Activated naive CD4-positive, alpha-beta T cell treated with anti-CD3 and anti-CD28 coated beads, Interleukin-2, amount 10 ng/mL, durations not matched to agents 7 days and 5 days (primary cell): Measurements from ENCODE around the gene ADI1.
A peak's percentile ranks its signal among the peaks of the same experiment; 100 is the strongest.

Experiments
- CTCF ChIA-PET: fragments of 350-600 bp; sonication (Branson Sonifier 250); formaldehyde crosslinking; loops from one replicate; lab custom pipeline; 2021; ENCODE audit warnings: antibody characterized with exemption; lab: Charles Lee
- DNase-seq: peaks from one replicate; pipeline ENCODE4 v3.0.0-alpha.2; 2020
- H3K27ac Mint-ChIP-seq: one replicate; pipeline ENCODE4 v1.8.0; 2021; ENCODE audit warnings: mild to moderate bottlenecking, moderate library complexity, mixed read lengths
- H3K27me3 Mint-ChIP-seq: one replicate; pipeline ENCODE4 v1.8.0; 2021; ENCODE audit warnings: mild to moderate bottlenecking, mixed read lengths
- H3K36me3 Mint-ChIP-seq: one replicate; pipeline ENCODE4 v1.8.0; 2021; ENCODE audit warnings: mixed read lengths
- H3K4me1 Mint-ChIP-seq: one replicate; pipeline ENCODE4 v1.8.0; 2021; ENCODE audit warnings: mixed read lengths
- H3K4me3 Mint-ChIP-seq: one replicate; pipeline ENCODE4 v1.8.0; 2021; ENCODE audit warnings: mild to moderate bottlenecking, moderate library complexity, mixed read lengths
- H3K9me3 Mint-ChIP-seq: one replicate; pipeline ENCODE4 v1.8.0; 2021; ENCODE audit warnings: mixed read lengths

Gene ADI1

DNA sequence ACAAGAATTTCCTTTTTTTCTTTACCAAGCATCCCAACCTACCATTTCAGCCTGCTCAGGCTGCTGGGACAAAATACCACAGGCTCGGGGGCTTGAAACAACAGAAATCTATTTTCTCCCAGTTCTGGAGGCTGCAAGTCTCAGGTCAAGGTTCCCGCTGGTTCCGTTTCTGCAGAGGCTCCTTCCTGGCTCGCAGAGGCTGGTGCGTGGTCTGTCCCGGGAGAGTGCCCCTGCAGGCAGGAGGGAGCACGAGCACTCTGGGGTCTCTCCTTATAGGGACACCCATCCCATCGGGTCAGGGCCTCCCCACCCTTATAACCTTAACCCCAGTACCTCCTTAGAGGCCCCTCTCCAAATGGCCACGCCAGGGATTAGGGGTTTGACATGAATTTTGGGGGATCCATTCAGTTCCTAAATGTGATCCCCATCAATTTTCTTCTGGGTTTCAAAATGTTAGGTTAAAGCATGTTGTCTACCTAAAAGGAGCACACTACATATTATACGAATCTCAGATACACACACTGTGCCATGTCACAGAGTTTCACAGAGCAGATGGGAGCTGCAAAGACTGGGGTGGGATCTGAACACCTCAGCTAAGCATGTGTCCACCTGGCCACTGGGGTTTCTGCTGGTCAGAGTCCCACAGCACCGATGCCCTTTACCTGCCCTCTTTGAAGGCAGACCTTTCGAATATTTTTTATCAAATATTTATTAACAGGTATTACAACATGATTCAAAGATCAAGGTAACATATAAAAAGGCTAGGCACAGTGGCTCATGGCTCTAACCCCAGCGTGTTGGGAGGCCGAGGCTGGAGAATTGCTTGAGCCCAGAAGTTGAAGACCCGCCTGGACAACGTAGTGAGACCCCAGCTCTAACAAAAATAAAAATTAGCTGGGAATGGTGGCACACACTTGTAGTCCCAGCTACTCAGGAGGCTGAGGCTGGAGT lies 17.6 kb upstream of the ADI1 start:
- CTCF ChIA-PET, result interaction anchor here (2.0 kb wide), 1 partner anchor 12 kb away, joined by 7 read pairs; no protein-coding TSS in a partner anchor
- peaks cover 5% of the 10 kb centered on the region for H3K4me1 Mint-ChIP-seq
- DNase-seq, result peak; percentile 34
- H3K27ac Mint-ChIP-seq, result peak overlapping the region; percentile 77
- H3K9me3 Mint-ChIP-seq, result no peaks in the 10 kb centered on the region
- peaks cover 10% of the 10 kb centered on the region for H3K36me3 Mint-ChIP-seq
- H3K4me3 Mint-ChIP-seq, result peak overlapping the region; percentile 70
- no peaks in the 10 kb centered on the region for H3K27me3 Mint-ChIP-seq

DNA sequence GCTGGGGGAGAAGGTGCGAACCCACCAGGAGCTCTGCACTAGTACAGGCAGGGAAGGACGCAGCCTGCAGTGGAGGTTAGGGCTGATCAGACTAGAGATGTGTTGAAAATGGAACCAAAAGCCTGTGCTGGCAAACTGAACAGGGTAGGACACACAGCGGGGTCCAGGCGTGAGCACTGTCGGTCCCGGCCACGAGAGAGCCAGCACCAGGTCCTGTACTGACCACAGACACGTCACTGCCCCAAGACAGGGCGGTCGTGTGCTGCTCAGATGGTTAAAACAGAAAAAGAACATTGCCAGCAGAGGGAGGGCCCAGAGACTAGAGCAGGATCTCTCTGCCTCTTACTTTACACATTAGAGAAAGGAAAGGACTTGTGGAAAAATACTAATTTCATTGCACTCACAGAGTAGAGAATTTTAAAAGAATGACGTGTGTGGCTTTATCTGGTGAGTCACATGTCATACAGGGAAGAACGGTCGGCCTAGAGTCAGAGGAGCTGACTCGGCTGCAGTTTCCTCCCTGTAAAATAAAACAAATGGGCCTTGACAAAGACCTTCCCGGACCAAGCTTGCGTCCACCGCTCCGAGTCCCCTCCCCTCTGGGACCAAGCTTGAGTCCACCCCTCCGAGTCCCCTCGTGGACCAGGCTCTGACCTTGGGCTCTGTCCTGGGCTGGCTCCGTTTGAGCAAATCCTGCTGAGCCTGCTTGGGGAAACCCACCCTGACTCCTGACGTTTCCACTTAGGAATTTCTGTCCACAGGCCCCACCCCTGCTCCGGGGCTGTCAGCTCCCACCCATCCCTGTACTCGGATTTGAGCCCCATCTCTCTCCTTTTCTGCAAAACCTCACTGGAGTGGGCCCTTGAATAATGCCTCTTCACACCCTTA lies 16.7 kb upstream of the ADI1 start:
- CTCF ChIA-PET, result interaction anchor here (2.0 kb wide), 1 partner anchor 11 kb away, joined by 7 read pairs; no protein-coding TSS in a partner anchor
- DNase-seq, result no peak
- peaks cover 3% of the 10 kb centered on the region for H3K36me3 Mint-ChIP-seq
- H3K27me3 Mint-ChIP-seq, result no peaks in the 10 kb centered on the region
- peaks cover 5% of the 10 kb centered on the region for H3K4me1 Mint-ChIP-seq
- H3K4me3 Mint-ChIP-seq, result peak overlapping the region; percentile 70
- peak overlapping the region; percentile 77 for H3K27ac Mint-ChIP-seq
- H3K9me3 Mint-ChIP-seq, result no peaks in the 10 kb centered on the region

DNA sequence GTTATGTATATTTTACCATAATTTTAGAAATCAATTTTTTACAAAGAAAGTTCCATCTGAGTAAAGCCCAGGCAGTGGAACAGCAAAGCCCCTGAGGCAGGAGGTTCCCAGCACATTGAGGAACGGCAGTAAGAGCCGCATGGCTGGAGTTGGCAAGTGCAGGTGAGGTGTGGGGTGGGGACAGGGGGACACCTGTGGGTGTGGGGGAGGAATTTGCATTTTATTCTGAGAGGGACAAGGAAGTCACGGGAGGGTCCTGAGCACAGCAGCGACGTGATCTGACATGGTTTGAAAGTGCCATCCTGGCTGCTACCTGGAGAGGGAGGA lies 16.1 kb upstream of the ADI1 start:
- Mint-ChIP-seq H3K27me3 (no peaks in the 10 kb centered on the region), H3K27ac (no peak overlapping the region), H3K4me3 (peak overlapping the region; percentile 70), H3K9me3 (no peaks in the 10 kb centered on the region), H3K36me3 (peaks cover 3% of the 10 kb centered on the region), H3K4me1 (peaks cover 5% of the 10 kb centered on the region)
- CTCF ChIA-PET, result interaction anchor here (2.0 kb wide), 1 partner anchor 11 kb away, joined by 7 read pairs; no protein-coding TSS in a partner anchor
- no peak for DNase-seq

DNA sequence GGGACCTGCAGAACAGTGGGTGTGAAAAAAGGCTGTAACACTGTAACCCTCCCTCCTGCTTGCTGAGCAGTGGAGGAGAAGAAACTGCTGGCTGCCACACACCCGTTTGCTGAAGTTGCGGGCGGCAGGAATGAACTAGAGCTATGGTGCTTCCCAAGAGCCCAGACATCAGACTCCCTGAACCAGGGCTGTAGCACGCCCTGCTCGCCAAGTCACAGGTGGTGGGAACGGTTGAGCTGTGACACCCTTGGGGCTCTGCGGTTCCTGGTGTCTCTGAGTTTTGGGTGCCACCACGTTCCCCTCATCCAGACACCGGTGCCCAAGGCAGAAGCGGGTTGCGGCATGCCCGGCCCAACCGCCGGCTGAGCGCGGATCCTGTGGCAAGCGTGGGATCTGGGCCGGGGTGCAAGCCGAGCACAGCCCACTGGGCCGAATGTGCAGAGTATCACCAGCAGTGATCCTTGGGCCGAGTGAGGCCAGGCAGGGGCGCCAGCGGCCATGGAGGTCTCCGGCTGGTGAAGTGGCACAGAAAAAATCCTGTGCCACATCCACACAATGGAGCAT lies 15.0 kb upstream of the ADI1 start:
- Mint-ChIP-seq H3K9me3 (no peaks in the 10 kb centered on the region), H3K36me3 (peaks cover under 1% of the 10 kb centered on the region), H3K27me3 (peaks cover 4% of the 10 kb centered on the region), H3K4me3 (no peak overlapping the region), H3K27ac (no peak overlapping the region), H3K4me1 (peaks cover 5% of the 10 kb centered on the region)
- CTCF ChIA-PET, result no interaction called here
- DNase-seq, result no peak

DNA sequence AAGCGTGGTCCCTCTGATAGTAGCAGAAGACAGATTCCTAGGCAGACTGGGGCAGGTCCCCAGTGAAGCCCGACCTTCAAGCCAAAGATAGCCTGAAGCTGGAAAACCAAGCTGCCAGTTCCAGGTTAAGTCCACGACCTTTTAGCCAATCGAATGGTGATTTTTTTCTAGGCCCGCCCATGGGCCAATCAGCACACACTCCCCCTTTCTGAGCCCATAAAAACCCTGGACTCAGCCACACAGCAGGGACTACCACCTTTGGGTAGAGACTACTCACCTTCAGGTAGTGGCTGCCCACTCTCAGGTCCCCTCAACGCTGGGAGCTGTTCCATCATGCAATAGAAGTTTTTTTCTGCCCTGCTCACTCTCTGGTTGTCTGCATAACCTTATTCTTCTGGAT lies 14.5 kb upstream of the ADI1 start:
- H3K36me3 Mint-ChIP-seq, result no peaks in the 10 kb centered on the region
- H3K9me3 Mint-ChIP-seq, result no peaks in the 10 kb centered on the region
- DNase-seq, result no peak
- H3K27ac Mint-ChIP-seq, result no peak overlapping the region
- peaks cover 4% of the 10 kb centered on the region for H3K27me3 Mint-ChIP-seq
- H3K4me1 Mint-ChIP-seq, result peaks cover 5% of the 10 kb centered on the region
- no peak overlapping the region for H3K4me3 Mint-ChIP-seq
- CTCF ChIA-PET, result no interaction called here

DNA sequence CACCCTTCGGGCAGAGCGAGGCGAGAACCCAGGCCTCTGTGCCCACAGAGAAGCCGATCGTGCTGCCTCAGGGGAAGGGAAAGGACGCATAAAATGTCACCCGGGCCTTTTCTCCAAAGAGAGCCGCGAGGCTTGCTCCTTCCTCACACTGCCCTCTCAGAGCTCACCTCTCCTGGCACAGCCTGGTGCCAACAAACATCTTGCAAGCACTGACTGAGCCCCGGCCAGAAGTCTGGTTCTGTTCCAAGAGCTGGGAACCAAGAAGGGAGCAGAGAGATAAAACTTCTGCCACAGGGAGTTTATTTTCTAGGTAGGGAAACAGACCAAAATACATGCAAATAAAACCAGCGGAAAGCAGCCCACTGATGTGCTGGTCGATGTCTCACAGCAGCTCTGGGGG lies 13.6 kb upstream of the ADI1 start:
- H3K9me3 Mint-ChIP-seq, result no peaks in the 10 kb centered on the region
- H3K4me3 Mint-ChIP-seq, result no peak overlapping the region
- CTCF ChIA-PET, result no interaction called here
- H3K4me1 Mint-ChIP-seq, result peaks cover 5% of the 10 kb centered on the region
- H3K36me3 Mint-ChIP-seq, result no peaks in the 10 kb centered on the region
- H3K27me3 Mint-ChIP-seq, result peaks cover 4% of the 10 kb centered on the region
- no peak overlapping the region for H3K27ac Mint-ChIP-seq
- no peak for DNase-seq

DNA sequence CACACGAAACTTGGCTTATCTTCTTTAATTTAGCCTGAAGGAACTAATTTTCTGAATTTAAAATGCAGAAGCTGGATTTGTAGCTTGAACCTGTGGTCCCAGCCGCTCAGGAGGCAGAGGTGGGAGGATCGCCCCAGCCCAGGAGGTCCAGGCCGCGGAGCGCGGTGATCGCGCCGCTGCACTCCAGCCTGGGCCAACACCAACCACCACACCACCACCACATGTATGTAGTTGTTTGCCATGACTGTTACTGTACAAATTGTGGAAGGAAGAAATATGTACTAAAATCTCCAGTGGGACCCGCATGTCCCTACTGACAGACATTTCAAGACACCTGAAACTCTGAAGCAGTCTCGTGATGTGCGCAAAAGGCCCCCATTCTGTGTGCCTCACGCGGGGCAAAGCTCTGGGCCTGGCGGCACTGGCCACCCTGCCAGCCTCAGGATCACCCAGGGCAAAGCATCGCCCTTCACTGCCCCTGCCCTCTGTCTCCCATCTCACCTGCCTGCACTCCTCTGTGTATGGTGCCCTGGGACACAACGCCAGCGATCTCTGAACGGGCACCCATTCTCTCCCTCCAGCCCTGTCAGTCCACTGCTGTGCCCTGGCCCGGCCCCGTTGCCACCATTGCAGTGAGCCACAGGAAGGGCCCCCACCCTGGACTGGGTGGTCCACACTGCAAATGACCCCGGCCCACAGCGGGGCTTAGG lies 10.1 kb upstream of the ADI1 start:
- Mint-ChIP-seq H3K4me3 (no peak overlapping the region), H3K4me1 (no peaks in the 10 kb centered on the region), H3K36me3 (no peaks in the 10 kb centered on the region), H3K27ac (no peak overlapping the region), H3K27me3 (peaks cover 8% of the 10 kb centered on the region), H3K9me3 (no peaks in the 10 kb centered on the region)
- CTCF ChIA-PET, result no interaction called here
- no peak for DNase-seq

DNA sequence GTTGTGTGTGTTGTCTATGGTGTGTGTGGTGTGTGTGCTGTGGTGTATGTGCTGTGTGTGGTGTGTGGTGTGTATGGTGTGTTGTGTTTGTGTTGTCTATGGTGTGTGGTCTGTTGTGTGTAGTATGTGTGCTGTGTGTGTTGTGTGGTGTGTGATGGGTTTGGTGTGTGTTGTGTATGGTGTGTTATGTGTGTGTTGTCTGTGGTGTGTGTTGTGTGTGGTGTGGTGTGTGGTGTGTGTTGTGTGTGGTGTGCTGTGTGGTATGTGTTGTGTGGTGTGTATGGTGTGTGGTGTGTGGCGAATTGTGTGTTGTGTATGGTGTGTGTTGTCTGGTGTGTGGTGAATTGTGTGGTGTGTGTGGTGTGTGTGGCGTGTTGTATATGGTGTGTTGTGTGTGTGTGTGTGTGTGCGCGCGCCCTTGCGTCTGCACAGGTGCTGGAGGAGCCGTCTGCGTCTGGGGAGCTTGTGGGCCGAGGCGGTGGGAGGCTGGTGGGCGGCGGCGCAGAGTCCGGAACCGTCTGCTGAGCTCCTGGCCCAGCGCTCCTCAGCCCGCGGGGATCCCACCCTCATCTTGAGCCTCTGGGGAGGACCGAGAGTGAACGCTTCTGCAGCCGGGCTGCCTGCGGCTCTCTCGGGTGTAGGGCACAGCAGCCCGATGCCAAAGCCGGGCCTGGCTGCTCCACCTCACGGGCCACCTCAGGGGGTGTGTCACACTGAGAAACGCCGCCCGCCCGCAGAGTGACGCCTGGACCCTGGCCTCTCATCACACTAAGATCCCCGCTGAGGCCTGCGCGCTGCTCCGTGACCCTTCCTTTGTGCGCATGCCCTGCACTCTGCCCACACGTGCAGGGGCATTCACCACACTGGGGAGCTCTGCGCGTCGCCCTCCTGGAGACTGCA lies 8.8 kb upstream of the ADI1 start:
- DNase-seq, result no peak
- no peak overlapping the region for H3K4me3 Mint-ChIP-seq
- CTCF ChIA-PET, result no interaction called here
- H3K9me3 Mint-ChIP-seq, result no peaks in the 10 kb centered on the region
- no peak overlapping the region for H3K27ac Mint-ChIP-seq
- peaks cover 8% of the 10 kb centered on the region for H3K27me3 Mint-ChIP-seq
- no peaks in the 10 kb centered on the region for H3K4me1 Mint-ChIP-seq
- no peaks in the 10 kb centered on the region for H3K36me3 Mint-ChIP-seq

DNA sequence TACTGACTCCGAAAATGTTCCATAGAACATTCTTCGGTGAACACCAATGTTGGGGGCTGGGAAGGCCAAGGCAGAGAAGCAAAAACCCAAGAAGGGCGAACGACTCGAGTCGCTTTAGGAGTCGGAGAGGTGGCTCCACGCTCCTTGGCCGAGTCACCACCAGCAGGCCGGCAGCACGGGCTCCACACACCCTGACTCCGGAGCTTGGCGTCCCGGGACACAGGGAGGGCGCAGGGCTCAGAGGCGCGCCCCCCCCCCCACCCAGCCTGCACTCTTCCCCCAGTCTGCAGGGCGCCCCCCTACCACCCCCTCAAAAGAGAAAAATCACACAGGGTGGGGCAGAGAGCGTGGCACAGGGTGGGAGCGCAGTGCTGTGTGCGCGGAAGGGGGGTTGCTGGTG lies 7.5 kb upstream of the ADI1 start:
- Mint-ChIP-seq H3K4me3 (no peak overlapping the region), H3K27ac (no peak overlapping the region), H3K36me3 (no peaks in the 10 kb centered on the region), H3K9me3 (no peaks in the 10 kb centered on the region), H3K27me3 (peaks cover 8% of the 10 kb centered on the region), H3K4me1 (peaks cover under 1% of the 10 kb centered on the region)
- DNase-seq, result no peak
- CTCF ChIA-PET, result no interaction called here

DNA sequence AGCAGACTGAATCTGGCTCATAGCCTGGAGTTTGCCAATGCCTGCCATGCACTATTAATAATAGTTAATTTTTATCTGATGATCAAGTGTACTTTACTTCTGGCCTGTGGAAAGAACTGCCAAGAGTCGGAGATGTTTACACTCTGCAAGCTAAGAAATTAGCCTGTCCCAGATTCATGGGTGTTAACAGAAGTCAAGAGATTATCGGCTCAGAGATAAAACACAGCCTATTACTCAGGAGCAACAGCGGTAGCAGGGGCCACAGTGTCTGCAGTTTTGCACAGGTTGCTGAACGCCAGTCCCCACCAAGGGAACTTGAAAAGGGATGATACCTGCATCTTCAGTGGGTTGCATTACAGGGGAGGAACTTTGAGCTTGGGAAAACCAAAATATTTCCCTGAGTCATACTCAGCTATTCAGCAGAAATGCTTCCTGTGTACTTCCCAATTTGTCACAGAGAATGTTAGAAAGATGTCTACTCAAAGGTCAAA lies 4.3 kb upstream of the ADI1 start:
- CTCF ChIA-PET, result interaction anchor here (1.5 kb wide), 1 partner anchor 99 kb away, joined by 4 read pairs; no protein-coding TSS in a partner anchor
- Mint-ChIP-seq H3K27ac (no peak overlapping the region), H3K4me3 (no peak overlapping the region), H3K27me3 (peaks cover 8% of the 10 kb centered on the region), H3K4me1 (peaks cover 18% of the 10 kb centered on the region), H3K36me3 (peaks cover 2% of the 10 kb centered on the region), H3K9me3 (no peaks in the 10 kb centered on the region)
- no peak for DNase-seq

DNA sequence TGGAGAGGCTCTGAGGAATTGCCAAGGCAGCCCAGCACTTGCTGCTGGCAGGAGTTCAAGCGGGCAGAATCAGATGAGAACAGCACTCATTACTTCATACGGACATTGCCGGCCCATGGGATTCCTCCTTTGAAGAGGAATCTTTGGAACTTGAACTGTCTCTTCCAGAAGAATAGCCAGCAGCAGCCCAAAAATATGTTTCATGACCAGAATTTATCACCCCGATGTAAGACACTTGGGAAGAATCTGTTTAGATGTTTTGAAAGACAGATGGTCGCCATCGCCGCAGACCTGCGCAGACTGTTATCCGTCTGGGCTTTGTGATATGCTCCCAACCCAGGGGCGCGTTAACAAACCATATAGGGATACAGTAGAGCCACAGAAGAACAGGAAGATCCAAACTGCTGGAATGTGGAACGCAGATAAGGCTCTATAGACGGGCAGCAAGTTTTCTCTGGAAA lies 3.7 kb upstream of the ADI1 start:
- H3K4me3 Mint-ChIP-seq, result no peak overlapping the region
- no peak for DNase-seq
- H3K27me3 Mint-ChIP-seq, result peaks cover 9% of the 10 kb centered on the region
- H3K9me3 Mint-ChIP-seq, result no peaks in the 10 kb centered on the region
- CTCF ChIA-PET, result no interaction called here
- H3K27ac Mint-ChIP-seq, result no peak overlapping the region
- peaks cover 3% of the 10 kb centered on the region for H3K36me3 Mint-ChIP-seq
- peaks cover 21% of the 10 kb centered on the region for H3K4me1 Mint-ChIP-seq

DNA sequence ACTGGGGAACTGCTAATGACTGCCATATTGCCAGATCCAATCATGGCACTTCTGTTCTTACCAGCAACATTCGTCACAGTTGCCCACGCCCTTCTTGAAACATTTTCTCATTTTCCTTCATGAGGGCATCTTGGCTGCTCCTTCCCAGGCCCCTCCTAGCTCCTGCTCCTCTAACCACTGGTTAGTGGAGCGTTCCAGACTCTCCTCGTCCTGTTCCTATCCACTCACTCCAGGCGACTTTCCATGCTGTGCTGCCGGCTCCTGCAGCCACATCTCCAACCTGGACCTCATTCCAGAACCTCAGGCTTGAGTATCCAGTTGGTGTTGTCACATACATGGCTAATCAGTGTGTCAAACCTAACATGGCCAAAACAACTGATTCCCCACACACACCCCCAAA lies 1.3 kb upstream of the ADI1 start:
- peaks cover 4% of the 10 kb centered on the region for H3K9me3 Mint-ChIP-seq
- H3K4me1 Mint-ChIP-seq, result peaks cover 31% of the 10 kb centered on the region
- no peak for DNase-seq
- H3K4me3 Mint-ChIP-seq, result peak overlapping the region; percentile 89
- CTCF ChIA-PET, result no interaction called here
- H3K27ac Mint-ChIP-seq, result no peak overlapping the region
- peaks cover 14% of the 10 kb centered on the region for H3K36me3 Mint-ChIP-seq
- H3K27me3 Mint-ChIP-seq, result peaks cover 9% of the 10 kb centered on the region
